Activated CD8-positive, alpha-beta memory T cell treated with anti-CD3 and anti-CD28 coated beads, Interleukin-2, amount 50 U/mL, for 1 hour (primary cell): ENCODE data around the gene PPP3CB.

Experiments used
- DNase-seq: peaks from one replicate; pipeline ENCODE4 v3.0.0-alpha.2; 2020; ENCODE audit errors: extremely low read depth

The PPP3CB gene

GRCh38 chr10:73480158-73480557, 15.7 kb downstream of the PPP3CB start:
- DNase-seq: no peak

- no peak for DNase-seq
Measured at GRCh38 chr10:73478636-73479035, 17.2 kb downstream of the PPP3CB start.

GRCh38 chr10:73471226-73471625, 24.6 kb downstream of the PPP3CB start:
- no peak for DNase-seq

- no peak for DNase-seq
Measured at GRCh38 chr10:73469579-73469978, 26.2 kb downstream of the PPP3CB start.

- no peak for DNase-seq
Measured at GRCh38 chr10:73467206-73467605, 28.6 kb downstream of the PPP3CB start.

GRCh38 chr10:73465978-73466726, 29.7 kb downstream of the PPP3CB start:
- DNase-seq: no peak

GRCh38 chr10:73460897-73461296, 34.9 kb downstream of the PPP3CB start:
- DNase-seq: no peak

- no peak for DNase-seq
Measured at GRCh38 chr10:73459683-73460314, 36.0 kb downstream of the PPP3CB start.

GRCh38 chr10:73456187-73456890, 39.5 kb downstream of the PPP3CB start:
- no peak for DNase-seq

- DNase-seq: no peak
Measured at GRCh38 chr10:73449113-73449512, 46.7 kb downstream of the PPP3CB start.

GRCh38 chr10:73448384-73448783, 47.4 kb downstream of the PPP3CB start:
- DNase-seq: no peak

GRCh38 chr10:73446926-73447325, 48.9 kb downstream of the PPP3CB start:
- DNase-seq: no peak

- DNase-seq: no peak
Measured at GRCh38 chr10:73444457-73444856, 51.4 kb downstream of the PPP3CB start.

GRCh38 chr10:73439605-73440312, 56.1 kb downstream of the PPP3CB start:
- DNase-seq: no peak

GRCh38 chr10:73439055-73439454, 56.8 kb downstream of the PPP3CB start:
- no peak for DNase-seq

- DNase-seq: no peak
Measured at GRCh38 chr10:73433538-73433867, 62.3 kb downstream of the PPP3CB start, which contains the start of gene MSS51. TSS of gene MSS51 (minus strand) at chr10:73433561. CDS start at chr10:73428284, 5,277 bp downstream.

- no peak for DNase-seq
Measured at GRCh38 chr10:73432646-73433537, 62.9 kb downstream of the PPP3CB start.

- DNase-seq: no peak
Measured at GRCh38 chr10:73426318-73426717, 69.5 kb downstream of the PPP3CB start.

GRCh38 chr10:73424478-73424877, 71.3 kb downstream of the PPP3CB start:
- no peak for DNase-seq

GRCh38 chr10:73423309-73423708, 72.5 kb downstream of the PPP3CB start:
- DNase-seq: no peak

- DNase-seq: no peak
Measured at GRCh38 chr10:73416571-73416970, 79.3 kb downstream of the PPP3CB start.
